Measurements from ENCODE around the gene AGBL4. TPM values are rescaled to one million over a fixed set of nuclear protein-coding genes. Genes with fewer than 3 reads are reported as not detected.

Gene AGBL4
- total RNA-seq, 2 donors from 2014 or later, result 0.40 to 5.5 TPM

GRCh38 chr1:49526672-49527071, 497.1 kb downstream of the AGBL4 start:
- WGBS, 2 experiments (ENCODE audit: insufficient coverage in 1 of 2, insufficient read length in 1 of 2), result 81% methylated on average over 1 of the region's 1 CpG
- H3K27ac Mint-ChIP-seq, result no peak overlapping the region
- Histone ChIP-seq H3K4me3 (ENCODE audit: low read length) (no peak overlapping the region), H3K9ac (ENCODE audit: extremely low read depth, low read length, poor library complexity, severe bottlenecking) (no peak overlapping the region), H3K4me1 (ENCODE audit: control insufficient read depth, insufficient read depth, low read length) (no peaks in the 10 kb centered on the region), H3K9me3 (ENCODE audit: control insufficient read depth, low read length) (peaks cover 83% of the 10 kb centered on the region), H3K36me3 (ENCODE audit: control insufficient read depth, insufficient read depth, low read length) (no peaks in the 10 kb centered on the region), H3K27me3 (ENCODE audit: control insufficient read depth, insufficient read depth, low read length, poor library complexity, severe bottlenecking) (no peaks in the 10 kb centered on the region), H3K27ac (ENCODE audit: low read depth, low read length) (no peak overlapping the region)
- DNase-seq, result no peak
- H3K4me3 Mint-ChIP-seq, result no peak overlapping the region
- no peaks in the 10 kb centered on the region for H3K4me1 Mint-ChIP-seq
- H3K27me3 Mint-ChIP-seq (ENCODE audit: insufficient read depth), result no peaks in the 10 kb centered on the region
- no peak for TF ChIP-seq CTCF (conservative IDR thresholded peaks at IDR 0.05)
- H3K9me3 Mint-ChIP-seq, result peaks cover 86% of the 10 kb centered on the region
- no peaks in the 10 kb centered on the region for H3K36me3 Mint-ChIP-seq (ENCODE audit: low read depth)

- Histone ChIP-seq H3K9me3 (ENCODE audit: control insufficient read depth, low read length) (peaks cover 76% of the 10 kb centered on the region), H3K9ac (ENCODE audit: extremely low read depth, low read length, poor library complexity, severe bottlenecking) (no peak overlapping the region), H3K36me3 (ENCODE audit: control insufficient read depth, insufficient read depth, low read length) (no peaks in the 10 kb centered on the region), H3K27me3 (ENCODE audit: control insufficient read depth, insufficient read depth, low read length, poor library complexity, severe bottlenecking) (no peaks in the 10 kb centered on the region), H3K4me1 (ENCODE audit: control insufficient read depth, insufficient read depth, low read length) (no peaks in the 10 kb centered on the region), H3K4me3 (ENCODE audit: low read length) (no peak overlapping the region), H3K27ac (ENCODE audit: low read depth, low read length) (no peak overlapping the region)
- DNase-seq, result no peak
- no peak for TF ChIP-seq CTCF (conservative IDR thresholded peaks at IDR 0.05)
- 100% methylated on average over 1 of the region's 1 CpG; no CpG with 5 or more reads in 1 of the 2 experiments for WGBS, 2 experiments (ENCODE audit: insufficient coverage in 1 of 2, insufficient read length in 1 of 2)
- Mint-ChIP-seq H3K9me3 (peaks cover 89% of the 10 kb centered on the region), H3K36me3 (ENCODE audit: low read depth) (no peaks in the 10 kb centered on the region), H3K27ac (no peak overlapping the region), H3K4me1 (no peaks in the 10 kb centered on the region), H3K4me3 (no peak overlapping the region), H3K27me3 (ENCODE audit: insufficient read depth) (no peaks in the 10 kb centered on the region)
Observed at GRCh38 chr1:49523764-49524163, 500.0 kb downstream of the AGBL4 start.

- peaks cover 81% of the 10 kb centered on the region for H3K9me3 ChIP-seq (ENCODE audit: control insufficient read depth, low read length)
- H3K9ac ChIP-seq (ENCODE audit: extremely low read depth, low read length, poor library complexity, severe bottlenecking), result no peak overlapping the region
- DNase-seq, result no peak
- Mint-ChIP-seq H3K27ac (no peak overlapping the region), H3K4me1 (no peaks in the 10 kb centered on the region), H3K27me3 (ENCODE audit: insufficient read depth) (no peaks in the 10 kb centered on the region), H3K4me3 (no peak overlapping the region), H3K9me3 (peaks cover 83% of the 10 kb centered on the region), H3K36me3 (ENCODE audit: low read depth) (no peaks in the 10 kb centered on the region)
- H3K36me3 ChIP-seq (ENCODE audit: control insufficient read depth, insufficient read depth, low read length), result no peaks in the 10 kb centered on the region
- H3K4me1 ChIP-seq (ENCODE audit: control insufficient read depth, insufficient read depth, low read length), result no peaks in the 10 kb centered on the region
- 44 to 76% methylated on average over 1 of the region's 1 CpG for WGBS, 2 experiments (ENCODE audit: insufficient coverage in 1 of 2, insufficient read length in 1 of 2)
- no peaks in the 10 kb centered on the region for H3K27me3 ChIP-seq (ENCODE audit: control insufficient read depth, insufficient read depth, low read length, poor library complexity, severe bottlenecking)
- no peak overlapping the region for H3K27ac ChIP-seq (ENCODE audit: low read depth, low read length)
- no peak for TF ChIP-seq CTCF (conservative IDR thresholded peaks at IDR 0.05)
- no peak overlapping the region for H3K4me3 ChIP-seq (ENCODE audit: low read length)
Observed at GRCh38 chr1:49466961-49467360, 556.8 kb downstream of the AGBL4 start.
